Stimulated activated CD8-positive, alpha-beta memory T cell treated with anti-CD3 and anti-CD28 coated beads, Interleukin-4, amount 100 ng/mL, for 24 hours (primary cell): ENCODE data around the gene CSHL1.
"Not testable (repeated sequence)": the region's sequence is repeated elsewhere in the genome, so short reads cannot be mapped to it uniquely, and the experiment has no call there.

ENCODE experiments used
- DNase-seq: peaks from one replicate; pipeline ENCODE4 v3.0.0-alpha.2; 2020; ENCODE audit warnings: low read depth

CSHL1 gene

GRCh38 chr17:63885119-63885518 is 25.9 kb downstream of the CSHL1 start:
- not testable (repeated sequence) for DNase-seq

DNA sequence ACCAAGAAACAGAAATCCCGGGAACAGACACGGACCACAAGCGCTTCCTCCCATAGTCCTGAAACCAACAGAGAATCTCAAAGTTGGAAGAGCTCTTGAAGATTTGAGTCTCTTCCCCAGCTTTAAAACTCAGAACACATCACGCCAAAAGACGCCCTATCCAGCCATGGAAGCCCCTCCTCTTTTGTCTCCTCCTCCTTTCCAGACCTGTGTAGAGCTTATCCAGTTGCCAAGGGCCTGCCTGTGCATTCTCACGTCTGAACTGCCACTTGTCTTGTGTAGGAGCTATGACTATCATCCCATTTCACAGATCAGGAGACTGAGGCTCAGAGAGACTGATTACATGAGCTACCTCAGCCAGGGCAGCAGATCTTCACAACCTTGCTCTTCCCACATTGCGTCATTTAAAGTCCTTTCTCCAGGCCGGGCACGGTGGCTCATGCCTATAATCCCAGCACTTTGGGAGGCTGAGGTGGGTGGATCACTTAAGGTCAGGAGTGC is 28.4 kb downstream of the CSHL1 start:
- DNase-seq, result not testable (repeated sequence)

GRCh38 chr17:63881935-63882601 is 29.0 kb downstream of the CSHL1 start, which contains the start of gene GH2:
Gene GH2 (minus strand): TSS chr17:63881944. CDS start chr17:63881801, 143 bp downstream.
- peak; percentile 24 for DNase-seq

GRCh38 chr17:63881337-63881736 is 29.7 kb downstream of the CSHL1 start:
- not testable (repeated sequence) for DNase-seq

DNA sequence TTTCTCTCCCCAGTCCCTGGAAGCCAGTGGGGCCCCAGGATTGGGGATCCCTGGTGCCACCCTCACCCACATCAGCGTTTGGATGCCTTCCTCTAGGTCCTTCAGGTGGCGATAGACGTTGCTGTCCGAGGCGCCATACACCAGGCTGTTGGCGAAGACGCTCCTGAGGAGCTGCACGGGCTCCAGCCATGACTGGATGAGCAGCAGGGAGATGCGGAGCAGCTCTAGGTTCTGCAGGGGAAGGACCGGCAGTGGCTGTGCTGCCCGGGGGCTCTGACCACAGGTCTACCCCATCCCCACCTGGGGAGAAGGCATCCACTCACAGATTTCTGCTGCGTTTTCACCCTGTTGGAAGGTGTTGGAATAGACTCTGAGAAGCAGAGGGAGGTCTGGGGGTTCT is 30.4 kb downstream of the CSHL1 start:
- no peak for DNase-seq

DNA sequence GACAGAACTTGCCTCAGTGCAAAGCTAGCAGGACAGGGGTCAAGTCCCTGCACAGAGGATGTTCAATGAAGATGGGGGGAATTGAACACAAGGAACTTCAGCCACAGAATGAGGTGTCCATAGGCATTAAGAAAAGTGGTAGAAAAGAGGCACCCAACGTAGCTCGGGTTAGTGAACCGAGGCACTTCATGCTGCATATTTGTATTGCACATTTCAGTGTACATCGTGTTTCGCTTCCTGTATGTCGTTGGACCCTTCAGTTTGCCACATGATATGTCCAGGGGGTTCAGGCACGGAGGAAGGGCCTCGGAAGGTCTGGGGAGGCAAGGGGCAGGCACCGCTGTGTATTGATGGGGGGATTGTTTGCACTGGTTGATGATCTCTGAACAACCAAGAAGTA is 32.6 kb downstream of the CSHL1 start:
- DNase-seq, result not testable (repeated sequence)

DNA sequence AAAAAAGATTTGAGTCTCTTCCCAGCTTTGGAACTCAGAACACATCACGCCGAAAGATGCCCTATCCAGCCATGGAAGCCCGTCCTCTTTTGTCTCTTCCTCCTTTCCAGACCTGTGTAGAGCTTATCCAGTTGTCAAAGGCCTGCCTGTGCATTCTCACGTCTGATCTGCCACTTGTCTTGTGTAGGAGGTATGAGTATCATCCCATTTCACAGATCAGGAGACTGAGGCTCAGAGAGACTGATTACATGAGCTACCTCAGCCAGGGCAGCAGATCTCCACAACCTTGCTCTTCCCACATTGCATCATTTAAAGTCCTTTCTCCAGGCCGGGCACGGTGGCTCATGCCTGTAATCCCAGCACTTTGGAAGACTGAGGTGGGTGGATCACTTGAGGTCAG is 36.4 kb downstream of the CSHL1 start:
- DNase-seq, result not testable (repeated sequence)

GRCh38 chr17:63874061-63874626 is 36.9 kb downstream of the CSHL1 start:
- DNase-seq, result not testable (repeated sequence)

DNA sequence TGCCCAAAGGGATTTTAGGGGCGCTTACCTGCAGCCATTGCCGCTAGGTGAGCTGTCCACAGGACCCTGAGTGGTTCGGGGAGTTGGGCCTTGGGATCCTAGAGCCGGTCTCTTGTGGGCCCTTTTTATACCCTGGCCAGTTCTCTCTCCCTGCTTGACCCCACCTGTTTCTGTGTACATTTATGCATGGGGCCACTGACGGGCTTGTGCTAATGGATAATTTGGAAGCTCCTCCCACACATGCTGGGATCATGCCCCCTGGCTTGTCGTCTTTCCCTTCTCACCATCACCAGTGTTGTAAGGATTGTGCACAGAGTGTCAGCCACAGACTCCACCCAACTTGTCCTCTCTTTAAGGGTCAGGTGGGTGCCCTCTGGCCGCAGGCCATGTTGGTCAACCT is 37.5 kb downstream of the CSHL1 start, which contains the start of gene CSH2:
CSH2 (minus strand) TSS at position 101 of the 400 bp plus-strand sequence; CDS start at position 38, 63 bp downstream.
- not testable (repeated sequence) for DNase-seq

- DNase-seq, result not testable (repeated sequence)
These were observed 39.3 kb downstream of the CSHL1 start for GRCh38 chr17:63871646-63872365.

DNA sequence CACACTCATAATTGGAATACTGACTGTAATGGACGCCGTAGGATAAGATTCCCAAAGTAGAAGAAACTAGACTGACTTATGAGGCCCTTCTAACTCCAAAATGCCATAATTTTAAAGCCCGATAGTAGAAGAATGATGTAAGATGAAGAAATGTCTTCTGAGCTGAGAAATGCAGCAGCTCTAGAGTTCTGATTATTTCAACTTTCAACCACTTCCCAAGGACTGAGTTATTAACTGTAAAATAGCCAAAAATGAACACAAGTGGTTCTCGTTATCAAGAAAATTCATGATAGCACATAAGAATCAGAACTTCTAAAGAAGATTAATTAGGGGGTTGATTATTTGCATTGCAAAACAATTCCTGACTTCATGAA is 40.8 kb downstream of the CSHL1 start:
- DNase-seq, result not testable (repeated sequence)

GRCh38 chr17:63869491-63870291 is 41.4 kb downstream of the CSHL1 start:
- DNase-seq, result not testable (repeated sequence)

- DNase-seq, result not testable (repeated sequence)
These were observed 44.4 kb downstream of the CSHL1 start for GRCh38 chr17:63866625-63867024.
